Stimulated activated CD4-positive, alpha-beta T cell treated with anti-CD3 and anti-CD28 coated beads, TNF-alpha, amount 100 ng/mL, for 1 hour (primary cell): ENCODE results near the gene FANCL.
"Not testable (repeated sequence)": the region's sequence is repeated elsewhere in the genome, so short reads cannot be mapped to it uniquely, and the experiment has no call there.

ENCODE experiments used
- DNase-seq, 3 donors: peaks; one replicate each; pipeline ENCODE4 v3.0.0-alpha.2; 2020; ENCODE audit warnings: low read depth in 3 of 3, low spot score in 1 of 3

The FANCL gene

DNA sequence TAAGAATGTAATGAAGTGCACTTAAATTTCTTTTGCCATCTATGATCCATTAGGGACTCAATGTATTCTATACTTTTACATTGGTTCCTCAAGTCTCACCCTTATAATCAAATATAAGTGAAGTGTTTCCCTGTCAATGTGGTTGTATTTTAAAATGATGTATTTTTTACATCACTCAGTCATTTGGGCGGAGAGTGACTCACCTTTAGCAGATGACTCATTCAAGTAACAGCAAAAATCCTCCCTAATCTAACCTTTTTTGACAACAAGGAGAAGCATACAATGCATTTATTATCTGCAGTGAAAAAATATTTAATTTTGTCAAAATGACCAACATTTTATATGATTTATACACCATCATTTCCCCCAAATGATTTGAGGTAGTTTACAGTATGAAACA lies 94.4 kb downstream of the FANCL start:
- DNase-seq: no peak

DNA sequence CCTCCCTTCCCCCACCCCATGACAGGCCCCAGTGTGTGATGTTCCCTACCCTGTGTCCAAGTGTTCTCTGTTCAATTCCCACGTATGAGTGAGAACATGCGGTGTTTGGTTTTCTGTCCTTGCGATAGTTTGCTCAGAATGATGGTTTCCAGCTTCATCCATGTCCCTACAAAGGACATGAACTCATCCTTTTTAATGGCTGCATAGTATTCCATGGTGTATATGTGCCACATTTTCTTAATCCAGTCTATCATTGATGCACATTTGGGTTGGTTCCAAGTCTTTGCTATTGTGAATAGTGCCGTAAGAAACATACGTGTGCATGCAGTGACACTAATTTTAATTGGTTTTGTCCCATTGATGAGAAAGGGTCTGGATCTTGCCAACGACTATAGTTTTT lies 95.4 kb downstream of the FANCL start:
- DNase-seq: not testable (repeated sequence)

DNA sequence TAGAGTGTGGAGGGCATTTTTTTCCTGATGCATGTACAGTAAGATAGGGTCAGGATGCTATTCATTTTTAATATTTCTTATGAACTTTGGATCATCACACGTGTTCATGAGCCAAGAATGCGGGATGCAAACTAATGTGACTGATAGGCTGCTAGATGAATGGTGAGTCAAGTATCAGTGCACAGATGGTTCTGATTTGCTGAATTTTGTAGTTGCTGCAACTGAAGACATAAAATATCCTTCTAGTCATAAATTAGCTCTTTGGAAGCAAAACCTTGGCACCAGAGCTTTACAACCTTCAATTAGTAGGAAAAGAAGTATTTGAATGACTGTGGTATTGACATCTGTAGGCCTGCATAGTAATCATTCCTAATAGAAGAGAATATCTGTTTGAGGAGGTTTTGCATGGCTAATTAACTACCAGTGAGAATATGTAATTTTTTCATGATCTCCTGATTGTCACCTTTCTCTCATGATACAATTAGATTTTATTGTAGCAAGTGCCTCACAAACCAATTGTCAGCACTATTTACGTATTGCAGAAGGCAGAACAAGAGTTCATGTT lies 100.5 kb downstream of the FANCL start:
- no peak for DNase-seq

DNA sequence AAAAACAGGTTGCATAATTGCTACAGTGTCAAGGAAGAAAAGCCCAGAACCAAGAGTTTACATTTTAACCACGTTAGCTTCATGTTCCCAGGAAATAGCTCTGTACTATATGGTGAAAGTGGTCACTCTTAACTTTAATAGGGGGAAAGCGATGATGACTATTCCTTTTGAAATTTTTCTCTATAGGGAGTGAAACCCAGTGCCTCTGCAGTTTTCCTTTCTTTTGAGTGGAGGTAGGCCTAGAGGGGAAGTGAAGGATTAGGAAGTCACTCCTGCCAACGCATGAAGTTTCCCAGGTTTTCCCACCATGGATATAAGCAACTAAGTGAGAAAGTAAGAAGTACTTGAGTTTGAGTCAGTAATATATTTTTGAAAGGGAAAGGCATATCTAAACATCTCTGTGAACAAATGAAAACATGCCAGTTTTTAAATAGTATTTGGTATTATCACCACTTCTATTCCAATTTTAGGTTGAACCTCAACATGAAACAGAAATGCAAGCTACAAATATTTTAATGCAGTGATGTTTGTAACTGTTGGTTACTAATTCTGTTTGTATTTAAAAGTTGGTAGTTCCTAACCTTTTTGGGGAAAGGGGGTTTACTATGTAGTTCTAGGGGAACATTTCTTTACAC lies 102.6 kb downstream of the FANCL start:
- DNase-seq: no peak

DNA sequence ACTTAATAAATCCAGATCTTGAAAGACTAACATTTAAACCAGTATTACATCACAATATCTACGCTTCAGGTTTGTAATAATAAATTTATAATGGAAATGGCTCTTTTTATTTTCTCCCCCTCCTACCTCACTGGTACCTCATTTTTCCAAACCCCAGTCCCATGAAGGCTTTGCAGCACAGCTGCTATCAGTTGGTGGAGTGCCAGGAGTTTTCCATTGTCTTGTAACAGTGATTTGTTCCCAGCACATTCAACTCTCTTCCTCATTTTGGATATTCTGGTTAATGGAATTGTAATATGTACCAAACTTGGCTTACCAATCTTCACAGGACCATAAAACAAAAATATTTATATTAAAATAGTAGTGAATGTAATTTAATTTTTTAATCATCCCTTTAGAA lies 103.3 kb downstream of the FANCL start:
- DNase-seq: no peak

DNA sequence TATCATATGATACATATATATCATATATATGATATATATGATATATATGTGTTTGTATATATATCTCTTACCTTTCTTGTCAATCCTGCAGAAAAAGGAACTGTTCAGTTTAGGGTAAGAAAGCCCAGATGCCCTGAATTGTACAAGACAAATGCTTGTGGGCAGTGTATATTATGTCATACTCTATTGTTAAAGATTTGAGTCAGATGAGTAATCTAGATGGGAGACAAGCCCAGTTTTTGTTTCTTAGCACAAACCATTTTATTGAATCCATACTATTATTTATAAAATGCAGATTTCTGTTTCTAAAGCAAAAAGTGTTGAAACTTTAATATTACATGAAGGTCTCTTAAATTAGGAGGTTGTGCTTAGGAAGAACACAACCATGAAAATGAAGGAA lies 103.9 kb downstream of the FANCL start:
- no peak for DNase-seq

DNA sequence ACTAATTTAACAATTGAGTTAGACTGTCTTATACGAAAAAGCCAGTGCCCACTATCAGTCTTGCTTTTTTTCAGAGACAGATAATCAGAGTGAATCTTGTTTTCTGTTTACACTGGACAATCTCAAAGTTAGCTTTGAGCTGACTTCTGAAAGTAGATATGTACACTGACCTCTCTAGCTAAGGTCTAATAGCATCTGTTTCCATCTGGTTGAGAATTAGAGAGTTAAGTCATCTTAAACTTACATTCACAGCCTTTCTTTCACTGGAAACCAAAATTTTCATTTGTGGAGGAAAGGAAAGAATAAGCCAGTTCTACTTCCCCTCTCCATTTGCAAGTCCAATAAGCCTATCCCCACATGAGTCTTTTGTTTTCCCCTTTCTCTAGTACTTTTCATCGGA lies 105.3 kb downstream of the FANCL start:
- DNase-seq: no peak

DNA sequence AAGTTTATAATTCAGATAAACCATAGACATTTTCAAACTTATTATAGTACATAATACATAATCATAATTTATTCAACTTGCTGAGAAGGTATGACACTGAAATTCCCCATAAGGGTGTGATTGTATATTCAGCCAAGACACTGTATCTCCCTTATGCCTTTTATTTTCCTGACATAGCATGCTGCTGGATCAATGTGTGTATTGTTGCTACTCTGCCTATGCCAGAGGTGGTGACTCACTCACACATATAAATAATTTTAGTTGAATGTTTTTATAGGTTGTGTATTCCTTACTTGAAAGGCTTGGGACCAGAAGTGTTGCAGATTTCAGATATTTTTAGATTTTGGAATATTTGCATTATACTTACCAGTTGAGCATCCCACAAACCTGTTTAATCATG lies 107.7 kb downstream of the FANCL start:
- no peak for DNase-seq

DNA sequence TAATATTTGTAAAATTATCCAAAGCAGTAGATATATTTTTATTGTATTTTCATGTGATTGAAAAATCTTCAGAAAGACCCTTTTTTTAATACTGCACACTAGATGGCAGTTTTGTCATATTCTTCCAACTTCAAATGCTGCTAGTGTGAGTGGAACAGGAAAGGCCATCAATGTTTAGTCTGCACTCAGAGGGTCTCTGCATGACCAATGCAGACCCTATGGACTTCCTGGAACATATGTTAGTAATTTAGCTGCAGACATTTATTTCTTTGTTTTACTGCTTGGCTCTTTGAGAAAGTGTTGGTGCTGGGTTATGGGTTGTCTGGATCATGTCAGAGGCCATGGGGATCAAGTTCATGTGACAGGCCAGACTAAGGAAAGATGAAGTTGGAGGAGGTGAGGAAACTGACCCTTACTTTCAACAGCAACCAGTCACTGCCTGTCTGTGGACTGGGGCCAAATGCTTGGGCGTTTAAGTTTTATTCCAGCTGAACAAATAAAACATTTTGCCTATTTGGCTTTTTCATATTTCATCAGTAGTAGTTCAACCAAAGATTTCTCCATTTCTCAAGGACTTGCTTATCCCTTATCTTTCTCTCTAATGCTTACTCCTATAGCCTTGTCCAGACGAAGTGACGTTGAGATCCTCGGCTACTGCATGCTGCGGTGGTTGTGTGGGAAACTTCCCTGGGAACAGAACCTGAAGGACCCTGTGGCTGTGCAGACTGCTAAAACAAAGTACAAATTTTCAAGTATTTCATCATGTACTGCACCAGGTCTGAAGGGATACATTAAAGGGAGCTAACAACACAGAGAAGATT lies 109.7 kb downstream of the FANCL start:
- no peak for DNase-seq

DNA sequence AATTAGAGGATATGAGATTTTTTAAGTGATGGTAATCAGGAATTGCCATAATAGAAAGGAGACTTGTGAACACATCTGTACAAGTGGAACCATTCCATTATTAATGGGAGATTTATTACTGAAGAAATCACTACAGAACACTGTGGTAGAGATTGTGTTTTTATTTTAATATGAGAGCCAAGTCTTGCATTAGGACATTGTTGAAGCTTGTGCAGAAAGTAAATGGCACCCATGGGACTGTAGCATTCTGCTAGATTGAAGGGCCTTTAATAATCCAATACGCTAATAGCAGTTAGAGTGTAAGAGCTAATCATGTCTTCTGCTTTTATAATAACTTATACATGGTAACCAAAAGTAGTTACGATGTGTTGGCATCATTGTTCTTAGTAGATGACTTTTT lies 110.9 kb downstream of the FANCL start:
- DNase-seq: no peak

DNA sequence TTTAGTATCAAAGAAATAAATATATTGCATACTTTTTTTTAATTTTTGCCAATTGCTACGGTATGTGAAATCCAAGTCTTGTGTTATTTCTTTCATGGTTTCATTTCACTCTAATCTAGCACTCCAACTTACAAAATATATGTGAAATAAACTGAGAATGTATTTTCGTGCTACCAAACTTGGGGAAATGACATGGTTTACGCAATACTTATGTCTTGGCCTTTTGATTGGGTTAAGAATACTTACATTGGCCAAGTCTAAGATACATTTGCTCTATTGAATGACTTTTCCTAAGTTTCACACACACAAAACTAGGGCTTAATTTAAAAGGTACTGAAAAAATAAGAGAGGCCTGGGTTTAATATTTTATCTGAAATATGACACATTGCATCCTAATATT lies 114.0 kb downstream of the FANCL start:
- no peak for DNase-seq

DNA sequence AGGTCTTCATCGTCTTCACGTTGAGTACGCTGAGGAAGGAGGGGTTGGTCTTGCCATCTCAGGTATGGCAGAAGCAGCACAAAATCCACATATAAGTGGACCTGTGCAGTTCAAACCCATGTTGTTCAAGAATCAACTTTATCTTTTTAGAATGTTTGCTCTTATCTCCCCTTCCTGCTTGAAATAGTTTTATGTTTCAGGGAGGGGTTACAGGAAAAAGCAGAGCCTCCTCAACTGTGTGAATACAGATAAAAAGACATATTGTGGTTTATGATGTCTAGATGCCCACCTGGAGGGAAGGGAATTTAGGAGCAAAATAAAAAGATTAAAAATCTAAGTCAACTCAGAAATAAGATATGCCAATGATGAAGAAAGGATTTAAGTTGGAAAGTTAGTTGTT lies 118.6 kb downstream of the FANCL start:
- DNase-seq: no peak

DNA sequence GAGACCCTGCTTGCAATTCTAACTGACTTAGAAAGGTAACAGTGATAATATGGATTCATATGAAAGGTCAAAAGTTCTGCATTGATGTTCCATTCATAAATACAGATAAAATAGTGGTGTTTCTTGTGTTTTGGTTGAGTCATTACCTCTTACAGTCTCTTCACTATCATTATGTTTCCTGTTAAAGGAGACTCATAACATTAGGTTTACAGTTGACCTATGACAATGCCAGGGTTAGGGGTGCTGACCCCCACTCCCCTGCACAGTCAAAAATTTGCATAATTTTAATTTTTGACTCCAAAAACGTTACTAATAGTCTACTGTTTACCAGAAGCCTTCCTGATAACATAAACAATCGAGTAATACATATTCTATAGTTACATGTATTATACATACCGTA lies 119.1 kb downstream of the FANCL start:
- DNase-seq: no peak

DNA sequence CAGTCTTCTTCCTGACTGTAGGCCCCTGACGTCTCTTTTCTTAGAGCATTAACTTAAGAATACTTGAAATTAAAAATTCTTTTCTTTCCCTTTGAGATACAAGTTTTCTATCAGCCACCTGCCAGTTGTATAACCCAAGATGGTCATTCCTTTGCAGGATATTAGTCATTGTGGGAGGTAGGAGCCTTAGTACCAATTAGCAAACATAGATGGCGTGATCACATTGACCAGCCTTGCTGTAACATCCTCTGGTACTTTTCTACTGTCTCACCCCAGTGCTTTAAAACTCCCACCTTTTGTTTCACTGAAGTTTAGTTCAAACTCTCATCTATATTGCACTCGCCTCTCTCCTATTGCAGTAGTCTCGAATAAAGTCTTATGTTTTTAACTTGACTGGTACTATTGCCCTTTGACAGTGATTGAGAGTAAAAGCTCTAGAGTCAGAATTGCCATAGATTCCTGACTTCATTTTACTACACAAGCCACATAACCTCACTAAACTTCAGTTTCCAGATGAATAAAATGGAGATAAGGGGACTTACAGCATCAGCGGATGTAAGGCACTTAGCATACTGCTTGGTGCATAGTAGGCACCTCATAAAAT lies 120.4 kb downstream of the FANCL start:
- DNase-seq: no peak

DNA sequence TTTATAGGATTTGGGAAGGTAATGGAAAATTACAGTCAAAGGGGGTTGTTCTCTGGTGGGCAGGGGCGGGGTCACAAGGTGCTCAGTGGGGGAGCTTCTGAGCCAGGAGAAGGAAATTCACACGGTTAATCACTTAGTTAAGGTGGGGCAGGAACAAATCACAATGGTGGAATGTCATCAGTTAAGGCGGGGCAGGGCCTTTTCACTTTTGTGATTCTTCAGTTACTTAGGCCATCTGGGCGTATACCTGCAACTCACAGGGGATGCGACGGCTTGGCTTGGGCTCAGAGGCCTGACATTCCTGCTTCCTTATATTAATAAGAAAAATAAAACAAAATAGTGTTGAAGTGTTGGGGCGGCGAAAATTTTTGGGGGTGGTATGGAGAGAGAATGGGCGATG lies 127.6 kb downstream of the FANCL start:
- not testable (repeated sequence) for DNase-seq

DNA sequence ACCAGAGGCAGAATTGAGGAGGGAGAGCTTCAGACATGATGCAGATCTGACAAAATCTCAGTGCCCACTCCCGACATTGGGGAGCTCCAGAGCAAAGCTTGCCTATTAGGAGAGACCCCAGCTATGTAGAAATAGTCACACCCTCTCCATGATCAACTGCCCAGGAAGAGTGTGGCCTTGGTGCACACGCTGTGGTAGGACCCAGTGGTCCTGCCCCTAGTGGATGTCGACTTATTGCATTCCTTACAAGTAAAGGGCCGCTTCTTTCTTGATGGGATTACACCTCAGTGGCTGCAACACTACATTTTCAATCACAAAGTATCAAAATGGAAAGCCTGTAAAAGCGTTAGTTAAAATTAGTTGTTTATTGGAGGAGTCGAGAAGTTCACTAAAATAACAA lies 130.4 kb downstream of the FANCL start:
- no peak for DNase-seq

DNA sequence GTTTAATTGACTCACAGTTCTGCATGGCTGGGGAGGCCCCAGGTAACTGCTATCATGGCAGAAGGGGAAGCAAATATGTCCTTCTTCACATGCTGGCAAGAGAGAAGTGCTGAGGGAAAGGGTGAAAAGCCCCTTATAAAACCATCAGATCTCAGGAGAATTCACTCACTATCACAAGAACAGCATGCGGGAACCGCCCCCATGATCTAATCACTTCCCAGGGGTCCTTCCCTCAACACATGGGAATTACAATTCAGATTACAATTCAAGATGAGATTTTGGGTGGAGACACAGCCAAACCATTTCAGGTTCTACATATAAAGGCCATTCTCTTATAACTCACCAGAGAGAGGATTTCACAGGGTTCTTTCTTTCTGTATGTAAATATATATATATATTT lies 131.6 kb downstream of the FANCL start:
- DNase-seq: no peak
